ENCODE data around the gene TAGAP.

DNA sequence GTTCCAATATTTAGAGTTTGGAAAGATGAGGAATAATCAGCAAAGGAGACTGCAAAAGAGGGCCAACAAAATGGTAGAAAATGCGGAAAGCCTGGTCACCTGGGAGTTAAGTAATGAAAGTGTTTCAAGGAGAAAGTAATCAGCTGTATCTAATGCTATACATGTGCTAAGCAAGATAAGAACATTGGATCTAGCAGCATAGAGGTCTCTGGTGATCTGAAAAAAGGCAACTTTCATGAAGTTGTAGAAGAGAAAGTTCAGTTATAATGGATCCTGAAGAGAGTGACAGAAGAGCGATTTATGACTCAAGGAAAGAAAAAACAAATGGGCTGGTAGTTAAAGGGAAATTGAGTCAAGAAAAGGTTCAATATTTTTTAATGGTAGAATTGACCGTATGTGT lies 40.2 kb downstream of the TAGAP start:
- no peak for TF ChIP-seq EZH2phosphoT487 (IDR thresholded peaks at IDR 0.05; ENCODE audit: insufficient read depth, low read depth)
- TF ChIP-seq EZH2 (IDR thresholded peaks at IDR 0.05; ENCODE audit: insufficient read depth, poor library complexity, severe bottlenecking) = no peak

All from GM23248 (cell line).